Muscle layer of duodenum (tissue), 2 donors: ENCODE results near the gene MCOLN3.
A peak's percentile ranks its signal among the peaks of the same experiment; 100 is the strongest.

ENCODE experiments used
- H3K27ac ChIP-seq: one replicate; pipeline ENCODE4 v1.7.0; 2013; ENCODE audit warnings: mild to moderate bottlenecking, low read length
- H3K27me3 ChIP-seq: one replicate; pipeline ENCODE4 v1.7.0; 2013; ENCODE audit warnings: low read depth, mild to moderate bottlenecking, control low read depth, low read length
- H3K36me3 ChIP-seq, 2 donors: one replicate each; pipeline ENCODE4 v1.7.0; 2013; ENCODE audit warnings: low read length in 2 of 2, control low read depth in 1 of 2, mild to moderate bottlenecking in 1 of 2; ENCODE audit not compliant: insufficient read depth in 2 of 2, control insufficient read depth in 1 of 2
- H3K4me1 ChIP-seq, 2 donors: one replicate each; pipeline ENCODE4 v1.7.0; 2013; ENCODE audit warnings: low read length in 2 of 2, mild to moderate bottlenecking in 2 of 2, control low read depth in 1 of 2, moderate library complexity in 1 of 2; ENCODE audit not compliant: insufficient read depth in 2 of 2, control insufficient read depth in 1 of 2
- H3K4me3 ChIP-seq, 2 donors: one replicate each; pipeline ENCODE4 v1.7.0; 2013; ENCODE audit warnings: low read length in 2 of 2, low read depth in 1 of 2, mild to moderate bottlenecking in 1 of 2
- H3K9me3 ChIP-seq, 2 donors: one replicate each; pipeline ENCODE4 v1.7.0; 2013; ENCODE audit warnings: low read length in 2 of 2, control low read depth in 1 of 2, mild to moderate bottlenecking in 1 of 2; ENCODE audit not compliant: control insufficient read depth in 1 of 2
- donor health status: healthy.

MCOLN3 gene

GRCh38 chr1:85070972-85071492 lies 22.7 kb upstream of the MCOLN3 start:
- Histone ChIP-seq H3K27me3 (no peaks in the 10 kb centered on the region), H3K4me3 (no peak overlapping the region), H3K4me1 (no peaks in the 10 kb centered on the region), H3K36me3 (no peaks in the 10 kb centered on the region), H3K9me3 (peaks cover 0 to 7% of the 10 kb centered on the region in 2 donors), H3K27ac (no peak overlapping the region)

- Histone ChIP-seq H3K9me3 (no peaks in the 10 kb centered on the region), H3K27me3 (no peaks in the 10 kb centered on the region), H3K4me1 (no peaks in the 10 kb centered on the region), H3K36me3 (no peaks in the 10 kb centered on the region), H3K27ac (no peak overlapping the region), H3K4me3 (no peak overlapping the region)
Measured at GRCh38 chr1:85068846-85069245, 20.5 kb upstream of the MCOLN3 start.

GRCh38 chr1:85065550-85065949 lies 17.2 kb upstream of the MCOLN3 start:
- Histone ChIP-seq H3K36me3 (no peaks in the 10 kb centered on the region), H3K27ac (no peak overlapping the region), H3K27me3 (no peaks in the 10 kb centered on the region), H3K9me3 (no peaks in the 10 kb centered on the region), H3K4me1 (peaks cover 0 to 8% of the 10 kb centered on the region in 2 donors), H3K4me3 (no peak overlapping the region)

GRCh38 chr1:85062425-85063026 lies 14.2 kb upstream of the MCOLN3 start:
- H3K4me1 ChIP-seq = peaks cover 0 to 8% of the 10 kb centered on the region in 2 donors
- peak overlapping the region; percentile 74 for H3K27ac ChIP-seq
- no peaks in the 10 kb centered on the region for H3K9me3 ChIP-seq
- H3K27me3 ChIP-seq = no peaks in the 10 kb centered on the region
- no peaks in the 10 kb centered on the region for H3K36me3 ChIP-seq
- peak overlapping the region; percentile 61 to 70 for H3K4me3 ChIP-seq

GRCh38 chr1:85061711-85062424 lies 13.6 kb upstream of the MCOLN3 start:
- Histone ChIP-seq H3K4me1 (peaks cover 0 to 8% of the 10 kb centered on the region in 2 donors), H3K27me3 (no peaks in the 10 kb centered on the region), H3K9me3 (no peaks in the 10 kb centered on the region), H3K4me3 (peak overlapping the region; percentile 61 to 70), H3K27ac (peak overlapping the region; percentile 74), H3K36me3 (no peaks in the 10 kb centered on the region)

- Histone ChIP-seq H3K4me1 (peaks cover 0 to 8% of the 10 kb centered on the region in 2 donors), H3K9me3 (no peaks in the 10 kb centered on the region), H3K4me3 (no peak overlapping the region), H3K27me3 (no peaks in the 10 kb centered on the region), H3K36me3 (no peaks in the 10 kb centered on the region), H3K27ac (no peak overlapping the region)
Measured at GRCh38 chr1:85060038-85060437, 11.7 kb upstream of the MCOLN3 start.

- no peaks in the 10 kb centered on the region for H3K27me3 ChIP-seq
- H3K4me3 ChIP-seq = no peak overlapping the region
- H3K9me3 ChIP-seq = no peaks in the 10 kb centered on the region
- peaks cover 0 to 8% of the 10 kb centered on the region in 2 donors for H3K4me1 ChIP-seq
- no peaks in the 10 kb centered on the region for H3K36me3 ChIP-seq
- H3K27ac ChIP-seq = no peak overlapping the region
Measured at GRCh38 chr1:85059563-85059962, 11.3 kb upstream of the MCOLN3 start.

GRCh38 chr1:85058786-85059185 lies 10.5 kb upstream of the MCOLN3 start:
- Histone ChIP-seq H3K4me1 (peaks cover 0 to 8% of the 10 kb centered on the region in 2 donors), H3K4me3 (no peak overlapping the region), H3K36me3 (no peaks in the 10 kb centered on the region), H3K27ac (no peak overlapping the region), H3K9me3 (no peaks in the 10 kb centered on the region), H3K27me3 (no peaks in the 10 kb centered on the region)

GRCh38 chr1:85058311-85058710 lies 10.0 kb upstream of the MCOLN3 start:
- Histone ChIP-seq H3K27me3 (no peaks in the 10 kb centered on the region), H3K4me1 (peaks cover 0 to 8% of the 10 kb centered on the region in 2 donors), H3K27ac (no peak overlapping the region), H3K36me3 (no peaks in the 10 kb centered on the region), H3K4me3 (no peak overlapping the region), H3K9me3 (no peaks in the 10 kb centered on the region)

- Histone ChIP-seq H3K4me3 (no peak overlapping the region), H3K27me3 (peaks cover 12% of the 10 kb centered on the region), H3K36me3 (no peaks in the 10 kb centered on the region), H3K9me3 (no peaks in the 10 kb centered on the region), H3K27ac (no peak overlapping the region), H3K4me1 (no peaks in the 10 kb centered on the region)
Measured at GRCh38 chr1:85054664-85055063, 6.4 kb upstream of the MCOLN3 start.

GRCh38 chr1:85049735-85050166 lies 1.5 kb upstream of the MCOLN3 start:
- H3K4me3 ChIP-seq = no peak overlapping the region
- no peak overlapping the region for H3K27ac ChIP-seq
- no peaks in the 10 kb centered on the region for H3K9me3 ChIP-seq
- H3K36me3 ChIP-seq = no peaks in the 10 kb centered on the region
- H3K4me1 ChIP-seq = peaks cover 0 to 15% of the 10 kb centered on the region in 2 donors
- peaks cover 30% of the 10 kb centered on the region for H3K27me3 ChIP-seq
